ENCODE data around the gene CD200R1L. TPM values are rescaled to one million over a fixed set of nuclear protein-coding genes. Genes with fewer than 3 reads are reported as not detected.

Gene CD200R1L
- total and polyA plus RNA-seq, 8 donors = not detected

DNA sequence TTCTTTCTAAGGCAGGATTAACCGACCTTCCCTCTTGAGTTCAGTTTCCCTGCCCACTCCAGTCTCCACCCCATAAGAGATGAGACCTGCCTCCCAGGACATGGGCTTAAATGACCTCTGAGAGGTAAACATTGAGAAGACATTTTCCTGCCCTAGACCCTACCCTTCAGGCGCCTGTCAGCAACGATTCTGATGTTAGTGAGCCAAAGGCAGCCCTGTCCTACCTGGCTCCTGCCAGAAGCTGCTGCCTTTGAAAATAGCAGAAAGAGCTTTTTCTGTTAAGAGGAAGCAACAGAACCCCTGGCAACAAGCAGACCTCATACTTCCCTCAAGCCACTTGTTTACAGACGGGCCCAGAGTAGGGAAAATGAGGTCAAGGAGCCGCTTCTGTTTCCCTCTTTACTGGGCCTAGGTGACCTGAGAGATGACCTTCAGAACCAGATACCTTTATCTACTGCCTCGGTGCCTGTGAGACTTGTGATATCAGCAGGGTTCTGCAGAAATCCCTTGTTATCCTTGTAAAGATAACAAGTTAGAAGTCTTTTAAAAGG is 52.0 kb downstream of the CD200R1L start:
- peak overlapping the region in 1 of 2 donors; percentile 21 for H3K27ac ChIP-seq
- DNase-seq (no peak), ATAC-seq (peak; percentile 84)
- peaks cover 0 to 20% of the 10 kb centered on the region in 2 donors for H3K4me1 ChIP-seq
- intact Hi-C loops (cut with DNase I) = no loop called here
- H3K27me3 ChIP-seq = no peaks in the 10 kb centered on the region
- TF ChIP-seq, protein P1, sequence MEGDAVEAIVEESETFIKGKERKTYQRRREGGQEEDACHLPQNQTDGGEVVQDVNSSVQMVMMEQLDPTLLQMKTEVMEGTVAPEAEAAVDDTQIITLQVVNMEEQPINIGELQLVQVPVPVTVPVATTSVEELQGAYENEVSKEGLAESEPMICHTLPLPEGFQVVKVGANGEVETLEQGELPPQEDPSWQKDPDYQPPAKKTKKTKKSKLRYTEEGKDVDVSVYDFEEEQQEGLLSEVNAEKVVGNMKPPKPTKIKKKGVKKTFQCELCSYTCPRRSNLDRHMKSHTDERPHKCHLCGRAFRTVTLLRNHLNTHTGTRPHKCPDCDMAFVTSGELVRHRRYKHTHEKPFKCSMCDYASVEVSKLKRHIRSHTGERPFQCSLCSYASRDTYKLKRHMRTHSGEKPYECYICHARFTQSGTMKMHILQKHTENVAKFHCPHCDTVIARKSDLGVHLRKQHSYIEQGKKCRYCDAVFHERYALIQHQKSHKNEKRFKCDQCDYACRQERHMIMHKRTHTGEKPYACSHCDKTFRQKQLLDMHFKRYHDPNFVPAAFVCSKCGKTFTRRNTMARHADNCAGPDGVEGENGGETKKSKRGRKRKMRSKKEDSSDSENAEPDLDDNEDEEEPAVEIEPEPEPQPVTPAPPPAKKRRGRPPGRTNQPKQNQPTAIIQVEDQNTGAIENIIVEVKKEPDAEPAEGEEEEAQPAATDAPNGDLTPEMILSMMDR (IDR thresholded peaks at IDR 0.05) = no peak
- H3K4me3 ChIP-seq = no peak overlapping the region
- H3K36me3 ChIP-seq = no peaks in the 10 kb centered on the region
- peaks cover 0 to 3% of the 10 kb centered on the region in 2 donors for H3K9me3 ChIP-seq

- H3K36me3 ChIP-seq = no peaks in the 10 kb centered on the region
- H3K9me3 ChIP-seq = peaks cover 0 to 3% of the 10 kb centered on the region in 2 donors
- no peak overlapping the region for H3K4me3 ChIP-seq
- peaks cover 0 to 20% of the 10 kb centered on the region in 2 donors for H3K4me1 ChIP-seq
- DNase-seq (no peak), ATAC-seq (no peak)
- TF ChIP-seq, protein P1 (IDR thresholded peaks at IDR 0.05) = no peak
- no peaks in the 10 kb centered on the region for H3K27me3 ChIP-seq
- H3K27ac ChIP-seq = no peak overlapping the region
- intact Hi-C loops (cut with DNase I) = no loop called here
Observed at GRCh38 chr3:112793326-112794081, 53.2 kb downstream of the CD200R1L start.

DNA sequence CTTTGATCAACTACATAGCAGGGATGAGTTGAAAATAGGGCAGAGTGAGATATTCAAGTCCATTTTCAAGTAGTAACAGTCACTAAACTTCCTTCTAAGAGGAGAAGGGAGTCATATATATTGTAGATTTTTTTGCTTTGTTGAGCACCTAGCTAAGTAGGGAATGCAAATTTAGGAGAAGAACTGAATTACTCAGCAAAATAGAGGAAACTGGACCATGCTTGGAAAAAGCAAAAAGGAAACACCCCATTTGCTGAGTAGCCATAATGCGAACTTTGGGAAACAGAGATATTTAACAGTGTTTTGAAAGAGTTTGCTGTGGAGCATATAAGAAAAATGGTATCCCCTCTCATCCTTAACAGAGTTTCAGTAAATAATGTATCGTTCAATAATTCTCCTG is 54.9 kb downstream of the CD200R1L start:
- Histone ChIP-seq H3K9me3 (peaks cover 2 to 7% of the 10 kb centered on the region in 2 donors), H3K27me3 (no peaks in the 10 kb centered on the region), H3K4me1 (peaks cover 0 to 20% of the 10 kb centered on the region in 2 donors), H3K36me3 (no peaks in the 10 kb centered on the region), H3K4me3 (no peak overlapping the region), H3K27ac (no peak overlapping the region)
- no peak for ATAC-seq
- DNase-seq = no peak
- TF ChIP-seq, protein P1 (IDR thresholded peaks at IDR 0.05) = no peak
- intact Hi-C loops (cut with DNase I) = no loop called here

- peaks cover 0 to 15% of the 10 kb centered on the region in 2 donors for H3K4me1 ChIP-seq
- no peaks in the 10 kb centered on the region for H3K36me3 ChIP-seq
- TF ChIP-seq, protein P1 (IDR thresholded peaks at IDR 0.05) = no peak
- H3K9me3 ChIP-seq = peaks cover 0 to 7% of the 10 kb centered on the region in 2 donors
- ATAC-seq (no peak), DNase-seq (no peak)
- no peak overlapping the region for H3K27ac ChIP-seq
- no peaks in the 10 kb centered on the region for H3K27me3 ChIP-seq
- no peak overlapping the region for H3K4me3 ChIP-seq
- intact Hi-C loops (cut with DNase I) = no loop called here
Observed at GRCh38 chr3:112789787-112790186, 56.9 kb downstream of the CD200R1L start.

DNA sequence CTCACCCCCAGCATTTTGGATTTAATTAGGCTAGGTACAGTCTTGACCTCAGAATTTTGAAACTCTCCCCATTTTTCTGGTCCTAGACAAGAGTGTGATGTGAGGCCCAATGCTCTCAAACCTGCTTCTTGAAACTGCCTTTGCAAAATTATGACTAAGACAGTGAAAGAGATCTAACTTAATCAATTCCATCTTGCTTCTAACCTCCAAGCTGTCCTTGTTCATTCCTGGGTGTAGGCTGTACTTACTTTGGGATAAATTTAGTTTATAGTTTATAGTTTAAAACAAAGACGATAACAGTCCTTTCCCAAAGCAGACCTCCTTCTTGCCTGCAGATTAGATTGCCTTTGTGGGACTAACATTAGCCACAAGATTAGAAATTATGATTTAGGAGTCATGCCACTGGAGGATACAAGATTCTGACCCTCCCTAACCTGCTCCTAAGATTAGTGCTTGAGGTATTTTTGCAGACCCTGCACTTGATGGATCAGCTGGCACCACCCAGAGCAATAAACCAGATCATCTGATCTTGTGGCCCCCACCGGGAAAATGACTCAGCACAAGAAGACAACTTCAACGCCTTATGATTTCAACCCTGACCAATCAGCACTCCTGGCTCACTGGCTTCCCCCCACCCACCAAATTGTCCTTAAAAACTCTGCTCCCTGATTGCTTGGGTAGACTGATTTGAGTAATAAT is 59.6 kb downstream of the CD200R1L start:
- DNase-seq (no peak), ATAC-seq (no peak)
- intact Hi-C loops (cut with DNase I) = no loop called here
- Histone ChIP-seq H3K36me3 (no peaks in the 10 kb centered on the region), H3K4me3 (no peak overlapping the region), H3K9me3 (peaks cover 0 to 7% of the 10 kb centered on the region in 2 donors), H3K27me3 (no peaks in the 10 kb centered on the region), H3K4me1 (peaks cover 0 to 4% of the 10 kb centered on the region in 2 donors), H3K27ac (no peak overlapping the region)
- TF ChIP-seq, protein P1 (IDR thresholded peaks at IDR 0.05) = no peak

Data from left lung (tissue), 10 donors.